Endodermal cell (in vitro differentiated cells): Measurements from ENCODE around the gene PHC2. TPM values are rescaled to one million over a fixed set of nuclear protein-coding genes. Genes with fewer than 3 reads are reported as not detected.

ENCODE experiments used
- DNase-seq: peaks from one replicate; pipeline ENCODE4 v3.0.0-alpha.2; 2017
- H3K27ac ChIP-seq: 2 replicates; pipeline ENCODE4 v1.5.1; 2013; ENCODE audit warnings: mild to moderate bottlenecking, low read depth, low read length, moderate library complexity
- H3K27me3 ChIP-seq: 2 replicates; pipeline ENCODE4 v1.6.1; 2013; ENCODE audit warnings: mild to moderate bottlenecking, low read length, moderate library complexity; ENCODE audit not compliant: insufficient read depth, control insufficient read depth, poor library complexity, severe bottlenecking
- H3K36me3 ChIP-seq: 2 replicates; pipeline ENCODE4 v1.7.0; 2013; ENCODE audit warnings: mild to moderate bottlenecking, low read length, moderate library complexity; ENCODE audit not compliant: control insufficient read depth, insufficient read depth
- H3K4me1 ChIP-seq: one replicate; pipeline ENCODE4 v1.7.0; 2013; ENCODE audit warnings: low read length; ENCODE audit not compliant: control insufficient read depth, insufficient read depth
- H3K4me3 ChIP-seq: 2 replicates; pipeline ENCODE4 v1.5.1; 2013; ENCODE audit warnings: mild to moderate bottlenecking, low read length, moderate library complexity
- H3K9ac ChIP-seq: 2 replicates; pipeline ENCODE4 v1.6.1; 2013; ENCODE audit warnings: mild to moderate bottlenecking, low read length, moderate library complexity; ENCODE audit not compliant: poor library complexity, severe bottlenecking; ENCODE audit errors: extremely low read depth
- H3K9me3 ChIP-seq: 2 replicates; pipeline ENCODE4 v1.6.1; 2013; ENCODE audit warnings: mild to moderate bottlenecking, low read length, moderate library complexity; ENCODE audit not compliant: control insufficient read depth
- H3K27ac Mint-ChIP-seq: 2 replicates; pipeline ENCODE4 v1.8.0; 2020; ENCODE audit warnings: mixed read lengths
- H3K27me3 Mint-ChIP-seq: 2 replicates; pipeline ENCODE4 v1.8.0; 2021; ENCODE audit warnings: mild to moderate bottlenecking, mixed read lengths; ENCODE audit not compliant: insufficient read depth
- H3K36me3 Mint-ChIP-seq: 2 replicates; pipeline ENCODE4 v1.8.0; 2020; ENCODE audit warnings: low read depth, mixed read lengths
- H3K4me1 Mint-ChIP-seq: 2 replicates; pipeline ENCODE4 v1.8.0; 2020; ENCODE audit warnings: mixed read lengths
- H3K4me3 Mint-ChIP-seq: 2 replicates; pipeline ENCODE4 v1.8.0; 2020; ENCODE audit warnings: mild to moderate bottlenecking, moderate library complexity, mixed read lengths
- H3K9me3 Mint-ChIP-seq: 2 replicates; pipeline ENCODE4 v1.8.0; 2020; ENCODE audit warnings: mild to moderate bottlenecking, mixed read lengths
- WGBS, 2 experiments: methylation state at CpG; one replicate each; pipeline versions ENCODE4 v1.1.5 to v1.1.7; 2013; ENCODE audit warnings: missing lambda C conversion rate in 2 of 2, mixed read lengths in 1 of 2; ENCODE audit not compliant: insufficient coverage in 1 of 2, insufficient read length in 1 of 2; 5-methylcytosine and 5-hydroxymethylcytosine counted together
- total RNA-seq, 2 donors: library from RNA; stranded (reverse); fragmentation: NEBNext Ultra II Directional in 1 of 2; extraction: Animal tissue kit (Norgen Biotek cat#: 25700) in 1 of 2; gene quantifications; 2 replicates in 1 of 2; 3 replicates in 1 of 2; pipeline ENCODE4 v1.2.1, GENCODE V29; 2021
- TF ChIP-seq, protein P1 (sequence below): fragments of 200-600 bp; sonication (generic); conservative IDR thresholded peaks from 2 replicates; pipeline ENCODE4 v1.5.0; 2021; ENCODE audit warnings: antibody characterized with exemption, mild to moderate bottlenecking

PHC2 gene
- total RNA-seq, 2 donors from 2014 or later, result 32.1 to 43.9 TPM

- Histone ChIP-seq H3K36me3 (no peaks in the 10 kb centered on the region), H3K27ac (no peak overlapping the region), H3K4me1 (peaks cover 7% of the 10 kb centered on the region), H3K9ac (no peak overlapping the region), H3K27me3 (peaks cover 9% of the 10 kb centered on the region), H3K9me3 (no peaks in the 10 kb centered on the region), H3K4me3 (no peak overlapping the region)
- Mint-ChIP-seq H3K27ac (no peak overlapping the region), H3K4me3 (no peak overlapping the region), H3K27me3 (peaks cover 44% of the 10 kb centered on the region), H3K9me3 (no peaks in the 10 kb centered on the region), H3K4me1 (peaks cover 13% of the 10 kb centered on the region), H3K36me3 (no peaks in the 10 kb centered on the region)
- DNase-seq, result no peak
- TF ChIP-seq, protein P1, sequence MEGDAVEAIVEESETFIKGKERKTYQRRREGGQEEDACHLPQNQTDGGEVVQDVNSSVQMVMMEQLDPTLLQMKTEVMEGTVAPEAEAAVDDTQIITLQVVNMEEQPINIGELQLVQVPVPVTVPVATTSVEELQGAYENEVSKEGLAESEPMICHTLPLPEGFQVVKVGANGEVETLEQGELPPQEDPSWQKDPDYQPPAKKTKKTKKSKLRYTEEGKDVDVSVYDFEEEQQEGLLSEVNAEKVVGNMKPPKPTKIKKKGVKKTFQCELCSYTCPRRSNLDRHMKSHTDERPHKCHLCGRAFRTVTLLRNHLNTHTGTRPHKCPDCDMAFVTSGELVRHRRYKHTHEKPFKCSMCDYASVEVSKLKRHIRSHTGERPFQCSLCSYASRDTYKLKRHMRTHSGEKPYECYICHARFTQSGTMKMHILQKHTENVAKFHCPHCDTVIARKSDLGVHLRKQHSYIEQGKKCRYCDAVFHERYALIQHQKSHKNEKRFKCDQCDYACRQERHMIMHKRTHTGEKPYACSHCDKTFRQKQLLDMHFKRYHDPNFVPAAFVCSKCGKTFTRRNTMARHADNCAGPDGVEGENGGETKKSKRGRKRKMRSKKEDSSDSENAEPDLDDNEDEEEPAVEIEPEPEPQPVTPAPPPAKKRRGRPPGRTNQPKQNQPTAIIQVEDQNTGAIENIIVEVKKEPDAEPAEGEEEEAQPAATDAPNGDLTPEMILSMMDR, result no peak
- WGBS, 2 experiments, result 86 to 94% methylated on average over 1 to 9 of the region's 9 CpGs
These were observed 59.6 kb downstream of the PHC2 start for GRCh38 chr1:33371334-33371733.

- TF ChIP-seq, protein P1, result peak; percentile 24
- Mint-ChIP-seq H3K4me1 (peaks cover 15% of the 10 kb centered on the region), H3K4me3 (no peak overlapping the region), H3K27ac (no peak overlapping the region), H3K9me3 (no peaks in the 10 kb centered on the region), H3K36me3 (no peaks in the 10 kb centered on the region), H3K27me3 (peaks cover 49% of the 10 kb centered on the region)
- Histone ChIP-seq H3K36me3 (no peaks in the 10 kb centered on the region), H3K27me3 (peaks cover 9% of the 10 kb centered on the region), H3K9ac (no peak overlapping the region), H3K4me1 (peaks cover 7% of the 10 kb centered on the region), H3K27ac (no peak overlapping the region), H3K9me3 (no peaks in the 10 kb centered on the region), H3K4me3 (no peak overlapping the region)
- WGBS, 2 experiments, result 96 to 98% methylated on average over 5 of the region's 5 CpGs
- no peak for DNase-seq
These were observed 60.1 kb downstream of the PHC2 start for GRCh38 chr1:33370827-33371226.

DNA sequence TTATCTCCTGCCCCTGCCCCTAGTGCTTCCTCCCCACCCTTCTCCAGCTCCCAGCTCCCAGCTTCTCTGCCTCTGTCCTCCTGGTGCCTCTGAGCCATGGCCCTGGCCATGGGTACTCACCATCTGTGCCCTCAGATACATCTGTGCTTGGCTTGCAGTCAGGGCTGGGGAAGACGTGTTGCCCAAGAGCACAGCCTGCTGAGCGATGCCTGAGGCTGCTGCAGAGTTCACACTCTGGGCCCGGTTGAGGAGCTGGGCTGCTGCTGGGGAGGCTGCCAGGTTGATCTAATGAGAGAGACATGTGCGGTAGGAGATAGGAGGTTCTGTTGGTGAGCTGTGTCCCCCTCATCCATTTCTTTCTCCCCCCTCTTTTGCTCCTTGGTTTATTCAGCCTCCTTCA lies 60.6 kb downstream of the PHC2 start:
- TF ChIP-seq, protein P1, result no peak
- no peaks in the 10 kb centered on the region for H3K36me3 ChIP-seq
- Mint-ChIP-seq H3K27ac (no peak overlapping the region), H3K9me3 (no peaks in the 10 kb centered on the region), H3K27me3 (peaks cover 52% of the 10 kb centered on the region), H3K4me3 (no peak overlapping the region), H3K4me1 (peaks cover 18% of the 10 kb centered on the region), H3K36me3 (no peaks in the 10 kb centered on the region)
- no peaks in the 10 kb centered on the region for H3K9me3 ChIP-seq
- DNase-seq, result no peak
- H3K4me1 ChIP-seq, result peaks cover 12% of the 10 kb centered on the region
- no peak overlapping the region for H3K4me3 ChIP-seq
- WGBS, 2 experiments, result 86% methylated on average over 3 of the region's 4 CpGs; no CpG with 5 or more reads in 1 of the 2 experiments
- no peak overlapping the region for H3K27ac ChIP-seq
- H3K27me3 ChIP-seq, result peaks cover 14% of the 10 kb centered on the region
- no peak overlapping the region for H3K9ac ChIP-seq
